Left lung (tissue), 10 donors: ENCODE results near the gene AP5S1. TPM values are rescaled to one million over a fixed set of nuclear protein-coding genes. Genes with fewer than 3 reads are reported as not detected.
A peak's percentile ranks its signal among the peaks of the same experiment; 100 is the strongest.

Experiments used
- ATAC-seq: fragments of 200-7000 bp; cut with Tn5 transposase; one replicate; pipeline ENCODE4 v1.9.1; 2020; ENCODE audit warnings: moderate library complexity
- DNase-seq, 4 donors: peaks; one replicate each; pipeline ENCODE4 v3.0.0-alpha.2; 2013 to 2020
- H3K27ac ChIP-seq, 2 donors: fragments of 200-600 bp; sonication (generic) in 1 of 2; one replicate each; pipeline versions ENCODE4 v1.5.0 to v1.8.0; 2020 to 2021
- H3K27me3 ChIP-seq, 2 donors: fragments of 200-600 bp; sonication (generic) in 1 of 2; one replicate each; pipeline versions ENCODE4 v1.5.0 to v1.8.0; 2020 to 2021
- H3K36me3 ChIP-seq, 2 donors: fragments of 200-600 bp; sonication (generic) in 1 of 2; one replicate each; pipeline versions ENCODE4 v1.5.0 to v1.8.0; 2020 to 2021
- H3K4me1 ChIP-seq, 2 donors: fragments of 200-600 bp; one replicate each; pipeline ENCODE4 v1.8.0; 2021
- H3K4me3 ChIP-seq, 2 donors: fragments of 200-600 bp; sonication (generic) in 1 of 2; one replicate each; pipeline versions ENCODE4 v1.5.0 to v1.8.0; 2020 to 2021; ENCODE audit warnings: mild to moderate bottlenecking in 1 of 2
- H3K9me3 ChIP-seq, 2 donors: fragments of 200-600 bp; sonication (generic) in 1 of 2; one replicate each; pipeline versions ENCODE4 v1.5.0 to v1.8.0; 2020 to 2021
- CTCF ChIP-seq, 2 donors: fragments of 200-600 bp; sonication (generic) in 1 of 2; IDR thresholded peaks; one replicate each; pipeline versions ENCODE4 v1.5.0 to v1.8.0; 2021; ENCODE audit warnings: antibody characterized with exemption in 2 of 2
- intact Hi-C, 2 donors: fragments of 100-400 bp; cut with DNase I; formaldehyde crosslinking; loops; one replicate each; pipeline versions ENCODE4 v1.11.2 to v1.14.2; 2022
- polyA plus RNA-seq, 6 donors: library from polyadenylated mRNA; unstranded; fragments of 120-200 nt; gene quantifications; one replicate each; pipeline ENCODE4 v1.2.1, GENCODE V29; 2013; ENCODE audit not compliant: insufficient read length in 6 of 6
- total RNA-seq, 2 donors: library from RNA; stranded (reverse); fragmentation: NEBNext Ultra II Directional; extraction: Animal tissue kit (Norgen Biotek cat#: 25700); gene quantifications; one replicate each; pipeline ENCODE4 v1.2.1, GENCODE V29; 2021
- donor health status: DM: no; HTN: yes; CAD: no.
- donor health status: DM: no; HTN: no; CAD: no.

The AP5S1 gene
- total and polyA plus RNA-seq, 8 donors: 8.3 to 13.6 (median 11.9) TPM

GRCh38 chr20:3813848-3814581, 6.3 kb upstream of the AP5S1 start:
- Histone ChIP-seq H3K4me3 (no peak overlapping the region), H3K4me1 (peaks cover 31 to 74% of the 10 kb centered on the region in 2 donors), H3K27ac (peak overlapping the region in 1 of 2 donors; percentile 88), H3K36me3 (no peaks in the 10 kb centered on the region), H3K27me3 (no peaks in the 10 kb centered on the region), H3K9me3 (no peaks in the 10 kb centered on the region)
- TF ChIP-seq CTCF (IDR thresholded peaks at IDR 0.05): no peak
- ATAC-seq: no peak
- no peak for DNase-seq
- intact Hi-C loops: no loop called here

GRCh38 chr20:3814928-3815495, 5.3 kb upstream of the AP5S1 start:
- Histone ChIP-seq H3K36me3 (no peaks in the 10 kb centered on the region), H3K4me3 (no peak overlapping the region), H3K27ac (no peak overlapping the region), H3K27me3 (no peaks in the 10 kb centered on the region), H3K9me3 (no peaks in the 10 kb centered on the region), H3K4me1 (peaks cover 33 to 76% of the 10 kb centered on the region in 2 donors)
- intact Hi-C loops: loop anchor here in 1 of 2 donors (5.0 kb wide), 1 partner anchor 33 kb away; the partner anchor contains the start of gene SPEF1
- ATAC-seq (no peak), DNase-seq (no peak)
- no peak for TF ChIP-seq CTCF (IDR thresholded peaks at IDR 0.05)

- Histone ChIP-seq H3K4me3 (no peak overlapping the region), H3K4me1 (peaks cover 28 to 69% of the 10 kb centered on the region in 2 donors), H3K36me3 (no peaks in the 10 kb centered on the region), H3K27ac (no peak overlapping the region), H3K27me3 (no peaks in the 10 kb centered on the region), H3K9me3 (no peaks in the 10 kb centered on the region)
- DNase-seq (no peak), ATAC-seq (no peak)
- no peak for TF ChIP-seq CTCF (IDR thresholded peaks at IDR 0.05)
- intact Hi-C loops: loop anchor here in 1 of 2 donors (5.0 kb wide), 1 partner anchor 34 kb away; the partner anchor contains the start of gene SPEF1
These were observed 4.5 kb upstream of the AP5S1 start for GRCh38 chr20:3815703-3816315.

- intact Hi-C loops: loop anchor here in 1 of 2 donors (5.0 kb wide), 1 partner anchor 36 kb away; the partner anchor contains the start of gene SPEF1
- ATAC-seq: peak; percentile 51
These were observed 1.9 kb upstream of the AP5S1 start for GRCh38 chr20:3818155-3819151.

More at GRCh38 chr20:3818155-3819151, 1.9 kb upstream of the AP5S1 start:
- Histone ChIP-seq H3K27me3 (no peaks in the 10 kb centered on the region), H3K27ac (peak overlapping the region; percentile 54 to 58), H3K4me3 (no peak overlapping the region), H3K4me1 (peaks cover 14 to 53% of the 10 kb centered on the region in 2 donors), H3K9me3 (no peaks in the 10 kb centered on the region), H3K36me3 (peaks cover 0 to 14% of the 10 kb centered on the region in 2 donors)
- TF ChIP-seq CTCF (IDR thresholded peaks at IDR 0.05): peak; percentile 59 to 70
- peak in 3 of 4 donors; percentile 51 to 80 (median 78) for DNase-seq
